Measurements from ENCODE around the gene TSPAN9. TPM values are rescaled to one million over a fixed set of nuclear protein-coding genes. Genes with fewer than 3 reads are reported as not detected.

Gene TSPAN9
- total and polyA plus RNA-seq, 4 donors, result 23.0 to 72.3 (median 33.9) TPM

GRCh38 chr12:3320881-3321509 is 243.8 kb downstream of the TSPAN9 start:
- TF ChIP-seq, protein P1, sequence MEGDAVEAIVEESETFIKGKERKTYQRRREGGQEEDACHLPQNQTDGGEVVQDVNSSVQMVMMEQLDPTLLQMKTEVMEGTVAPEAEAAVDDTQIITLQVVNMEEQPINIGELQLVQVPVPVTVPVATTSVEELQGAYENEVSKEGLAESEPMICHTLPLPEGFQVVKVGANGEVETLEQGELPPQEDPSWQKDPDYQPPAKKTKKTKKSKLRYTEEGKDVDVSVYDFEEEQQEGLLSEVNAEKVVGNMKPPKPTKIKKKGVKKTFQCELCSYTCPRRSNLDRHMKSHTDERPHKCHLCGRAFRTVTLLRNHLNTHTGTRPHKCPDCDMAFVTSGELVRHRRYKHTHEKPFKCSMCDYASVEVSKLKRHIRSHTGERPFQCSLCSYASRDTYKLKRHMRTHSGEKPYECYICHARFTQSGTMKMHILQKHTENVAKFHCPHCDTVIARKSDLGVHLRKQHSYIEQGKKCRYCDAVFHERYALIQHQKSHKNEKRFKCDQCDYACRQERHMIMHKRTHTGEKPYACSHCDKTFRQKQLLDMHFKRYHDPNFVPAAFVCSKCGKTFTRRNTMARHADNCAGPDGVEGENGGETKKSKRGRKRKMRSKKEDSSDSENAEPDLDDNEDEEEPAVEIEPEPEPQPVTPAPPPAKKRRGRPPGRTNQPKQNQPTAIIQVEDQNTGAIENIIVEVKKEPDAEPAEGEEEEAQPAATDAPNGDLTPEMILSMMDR (IDR thresholded peaks at IDR 0.05; ENCODE audit: control extremely low read depth, extremely low read depth), result no peak
- Histone ChIP-seq H3K27ac (ENCODE audit: low read depth in 1 of 2, low read length in 1 of 2) (no peak overlapping the region), H3K9ac (ENCODE audit: insufficient read depth in 1 of 2, low read length in 2 of 2) (no peak overlapping the region), H3K9me3 (ENCODE audit: control insufficient read depth in 4 of 4, insufficient read depth in 3 of 4, low read length in 3 of 4) (peaks cover 0 to 2% (median 0%) of the 10 kb centered on the region in 4 donors), H3K36me3 (ENCODE audit: control insufficient read depth in 4 of 4, insufficient read depth in 4 of 4, low read length in 4 of 4) (no peaks in the 10 kb centered on the region), H3K27me3 (ENCODE audit: control insufficient read depth in 3 of 3, insufficient read depth in 3 of 3, low read length in 2 of 3) (peaks cover 0 to 2% (median 0%) of the 10 kb centered on the region in 3 donors), H3K4me1 (ENCODE audit: control insufficient read depth in 5 of 5, insufficient read depth in 5 of 5, low read length in 5 of 5) (peaks cover 0 to 8% (median 0%) of the 10 kb centered on the region in 5 donors), H3K4me3 (no peak overlapping the region)
- WGBS, 2 donors, result 87 to 90% methylated on average over 17 of the region's 17 CpGs
- DNase-seq, result no peak
- no peak for ATAC-seq (ENCODE audit: insufficient read depth, low FRiP score)

DNA sequence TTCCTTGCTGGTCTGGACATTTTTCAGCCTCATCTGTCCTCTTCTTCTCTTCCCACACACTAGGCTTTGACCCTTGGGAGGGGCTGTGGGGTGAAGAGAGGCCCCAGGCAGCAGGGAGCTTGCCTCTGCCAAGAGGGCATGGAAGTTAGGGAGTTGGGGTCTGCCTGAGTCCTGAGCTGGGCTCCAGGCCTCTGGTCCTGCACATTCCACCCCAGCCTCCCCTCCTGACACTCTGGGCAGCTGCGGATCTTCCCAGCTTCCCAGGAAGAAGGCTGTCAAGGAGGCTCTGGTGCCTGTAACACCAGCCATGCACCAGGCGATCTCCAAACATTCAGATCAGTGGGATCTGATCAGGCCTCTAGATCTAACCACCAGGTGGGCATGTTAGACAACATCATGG is 244.7 kb downstream of the TSPAN9 start:
- Histone ChIP-seq H3K4me3 (no peak overlapping the region), H3K4me1 (ENCODE audit: control insufficient read depth in 5 of 5, insufficient read depth in 5 of 5, low read length in 5 of 5) (peaks cover 0 to 6% (median 0%) of the 10 kb centered on the region in 5 donors), H3K27ac (ENCODE audit: low read depth in 1 of 2, low read length in 1 of 2) (no peak overlapping the region), H3K36me3 (ENCODE audit: control insufficient read depth in 4 of 4, insufficient read depth in 4 of 4, low read length in 4 of 4) (no peaks in the 10 kb centered on the region), H3K9ac (ENCODE audit: insufficient read depth in 1 of 2, low read length in 2 of 2) (no peak overlapping the region), H3K27me3 (ENCODE audit: control insufficient read depth in 3 of 3, insufficient read depth in 3 of 3, low read length in 2 of 3) (peaks cover 0 to 2% (median 0%) of the 10 kb centered on the region in 3 donors), H3K9me3 (ENCODE audit: control insufficient read depth in 4 of 4, insufficient read depth in 3 of 4, low read length in 3 of 4) (peaks cover 0 to 2% (median 0%) of the 10 kb centered on the region in 4 donors)
- TF ChIP-seq, protein P1 (IDR thresholded peaks at IDR 0.05; ENCODE audit: control extremely low read depth, extremely low read depth), result no peak
- no peak for DNase-seq
- WGBS, 2 donors, result 84 to 88% methylated on average over 2 of the region's 2 CpGs
- no peak for ATAC-seq (ENCODE audit: insufficient read depth, low FRiP score)

GRCh38 chr12:3323002-3323685 is 246.0 kb downstream of the TSPAN9 start:
- peaks cover 0 to 4% (median 0%) of the 10 kb centered on the region in 5 donors for H3K4me1 ChIP-seq (ENCODE audit: control insufficient read depth in 5 of 5, insufficient read depth in 5 of 5, low read length in 5 of 5)
- H3K9me3 ChIP-seq (ENCODE audit: control insufficient read depth in 4 of 4, insufficient read depth in 3 of 4, low read length in 3 of 4), result peaks cover 0 to 2% (median 0%) of the 10 kb centered on the region in 4 donors
- no peak overlapping the region for H3K4me3 ChIP-seq
- no peaks in the 10 kb centered on the region for H3K36me3 ChIP-seq (ENCODE audit: control insufficient read depth in 4 of 4, insufficient read depth in 4 of 4, low read length in 4 of 4)
- ATAC-seq (ENCODE audit: insufficient read depth, low FRiP score), result no peak
- DNase-seq, result no peak
- H3K27ac ChIP-seq (ENCODE audit: low read depth in 1 of 2, low read length in 1 of 2), result no peak overlapping the region
- H3K9ac ChIP-seq (ENCODE audit: insufficient read depth in 1 of 2, low read length in 2 of 2), result no peak overlapping the region
- peaks cover 0 to 4% (median 0%) of the 10 kb centered on the region in 3 donors for H3K27me3 ChIP-seq (ENCODE audit: control insufficient read depth in 3 of 3, insufficient read depth in 3 of 3, low read length in 2 of 3)
- TF ChIP-seq, protein P1 (IDR thresholded peaks at IDR 0.05; ENCODE audit: control extremely low read depth, extremely low read depth), result no peak
- WGBS, 2 donors, result 87 to 91% methylated on average over 12 of the region's 12 CpGs
